ENCODE results near the gene LRRC8C. TPM values are rescaled to one million over a fixed set of nuclear protein-coding genes. Genes with fewer than 3 reads are reported as not detected.

Gene LRRC8C
- total RNA-seq, 1 donor from 2014 or later: 2.3 TPM

GRCh38 chr1:89761338-89761737, 128.4 kb downstream of the LRRC8C start:
- Histone ChIP-seq H3K36me3 (ENCODE audit: insufficient read depth, low read length) (no peaks in the 10 kb centered on the region), H3K27ac (ENCODE audit: low read depth, low read length) (no peak overlapping the region), H3K4me2 (ENCODE audit: low read length) (no peak overlapping the region), H3K27me3 (ENCODE audit: insufficient read depth, low read length) (no peaks in the 10 kb centered on the region), H3K4me1 (ENCODE audit: insufficient read depth, low read length) (peaks cover 6% of the 10 kb centered on the region), H4K20me1 (ENCODE audit: insufficient read depth, low read length) (no peaks in the 10 kb centered on the region), H2AFZ (ENCODE audit: low read depth, low read length) (no peak overlapping the region), H3K9ac (ENCODE audit: low read length) (no peak overlapping the region), H3K4me3 (ENCODE audit: insufficient read depth, low read depth, low read length) (no peak overlapping the region), H3K79me2 (ENCODE audit: insufficient read depth, low read length) (no peaks in the 10 kb centered on the region), H3K9me3 (ENCODE audit: insufficient read depth, low read depth, low read length) (no peaks in the 10 kb centered on the region)
- H3K36me3 Mint-ChIP-seq (ENCODE audit: low read depth, unreplicated experiment): no peaks in the 10 kb centered on the region
- FAIRE-seq: no peak
- TF ChIP-seq CTCF (IDR thresholded peaks at IDR 0.05; ENCODE audit: insufficient read depth, low read depth, low read length) (no peak), EZH2 (IDR thresholded peaks at IDR 0.05; ENCODE audit: insufficient read depth, low read length) (no peak)
- DNase-seq (ENCODE audit: low read depth): no peak
- H3K27me3 Mint-ChIP-seq (ENCODE audit: low read depth, unreplicated experiment): peaks cover 31% of the 10 kb centered on the region
- peaks cover 3% of the 10 kb centered on the region for H3K4me1 Mint-ChIP-seq (ENCODE audit: low read depth, unreplicated experiment)
- H3K9me3 Mint-ChIP-seq (ENCODE audit: unreplicated experiment): no peaks in the 10 kb centered on the region
- H3K27ac Mint-ChIP-seq (ENCODE audit: unreplicated experiment): no peak overlapping the region
- no peak overlapping the region for H3K4me3 Mint-ChIP-seq (ENCODE audit: unreplicated experiment)

- Histone ChIP-seq H3K27ac (ENCODE audit: low read depth, low read length) (no peak overlapping the region), H2AFZ (ENCODE audit: low read depth, low read length) (no peak overlapping the region), H3K27me3 (ENCODE audit: insufficient read depth, low read length) (no peaks in the 10 kb centered on the region), H3K4me1 (ENCODE audit: insufficient read depth, low read length) (peaks cover 6% of the 10 kb centered on the region), H3K4me2 (ENCODE audit: low read length) (peak overlapping the region; percentile 99), H3K79me2 (ENCODE audit: insufficient read depth, low read length) (no peaks in the 10 kb centered on the region), H3K9me3 (ENCODE audit: insufficient read depth, low read depth, low read length) (no peaks in the 10 kb centered on the region), H4K20me1 (ENCODE audit: insufficient read depth, low read length) (no peaks in the 10 kb centered on the region), H3K9ac (ENCODE audit: low read length) (no peak overlapping the region), H3K4me3 (ENCODE audit: insufficient read depth, low read depth, low read length) (no peak overlapping the region), H3K36me3 (ENCODE audit: insufficient read depth, low read length) (no peaks in the 10 kb centered on the region)
- peaks cover under 1% of the 10 kb centered on the region for H3K4me1 Mint-ChIP-seq (ENCODE audit: low read depth, unreplicated experiment)
- DNase-seq (ENCODE audit: low read depth): peak; percentile 23
- peaks cover 30% of the 10 kb centered on the region for H3K27me3 Mint-ChIP-seq (ENCODE audit: low read depth, unreplicated experiment)
- no peak overlapping the region for H3K4me3 Mint-ChIP-seq (ENCODE audit: unreplicated experiment)
- H3K9me3 Mint-ChIP-seq (ENCODE audit: unreplicated experiment): no peaks in the 10 kb centered on the region
- no peak overlapping the region for H3K27ac Mint-ChIP-seq (ENCODE audit: unreplicated experiment)
- H3K36me3 Mint-ChIP-seq (ENCODE audit: low read depth, unreplicated experiment): no peaks in the 10 kb centered on the region
- TF ChIP-seq EZH2 (IDR thresholded peaks at IDR 0.05; ENCODE audit: insufficient read depth, low read length) (no peak), CTCF (IDR thresholded peaks at IDR 0.05; ENCODE audit: insufficient read depth, low read depth, low read length) (no peak)
- FAIRE-seq: no peak
Measured at GRCh38 chr1:89761901-89762300, 129.0 kb downstream of the LRRC8C start.

GRCh38 chr1:89762386-89762778, 129.5 kb downstream of the LRRC8C start:
- Histone ChIP-seq H3K36me3 (ENCODE audit: insufficient read depth, low read length) (no peaks in the 10 kb centered on the region), H3K4me1 (ENCODE audit: insufficient read depth, low read length) (peaks cover 6% of the 10 kb centered on the region), H3K27ac (ENCODE audit: low read depth, low read length) (no peak overlapping the region), H3K27me3 (ENCODE audit: insufficient read depth, low read length) (no peaks in the 10 kb centered on the region), H3K9me3 (ENCODE audit: insufficient read depth, low read depth, low read length) (no peaks in the 10 kb centered on the region), H2AFZ (ENCODE audit: low read depth, low read length) (peak overlapping the region; percentile 97), H3K9ac (ENCODE audit: low read length) (peak overlapping the region; percentile 71), H3K79me2 (ENCODE audit: insufficient read depth, low read length) (no peaks in the 10 kb centered on the region), H4K20me1 (ENCODE audit: insufficient read depth, low read length) (no peaks in the 10 kb centered on the region), H3K4me2 (ENCODE audit: low read length) (peak overlapping the region; percentile 99), H3K4me3 (ENCODE audit: insufficient read depth, low read depth, low read length) (peak overlapping the region; percentile 68)
- Mint-ChIP-seq H3K4me1 (ENCODE audit: low read depth, unreplicated experiment) (no peaks in the 10 kb centered on the region), H3K4me3 (ENCODE audit: unreplicated experiment) (no peak overlapping the region), H3K36me3 (ENCODE audit: low read depth, unreplicated experiment) (no peaks in the 10 kb centered on the region), H3K27me3 (ENCODE audit: low read depth, unreplicated experiment) (peaks cover 26% of the 10 kb centered on the region), H3K27ac (ENCODE audit: unreplicated experiment) (no peak overlapping the region), H3K9me3 (ENCODE audit: unreplicated experiment) (no peaks in the 10 kb centered on the region)
- FAIRE-seq (no peak), DNase-seq (ENCODE audit: low read depth) (peak; percentile 20)
- TF ChIP-seq EZH2 (IDR thresholded peaks at IDR 0.05; ENCODE audit: insufficient read depth, low read length) (no peak), CTCF (IDR thresholded peaks at IDR 0.05; ENCODE audit: insufficient read depth, low read depth, low read length) (no peak)

Measured in astrocyte (in vitro differentiated cells and primary cell).